ENCODE measurements around the gene PLEKHH1.

- TF ChIP-seq CTCF (IDR thresholded peaks at IDR 0.05) = peak; percentile 75 to 84 (median 76)
- no peak for TF ChIP-seq POLR2A (IDR thresholded peaks at IDR 0.05)
Measured at GRCh38 chr14:67571275-67571990, 38.3 kb downstream of the PLEKHH1 start.
